CD4-positive, alpha-beta T cell (primary cell): Measurements from ENCODE around the gene BATF. TPM values are rescaled to one million over a fixed set of nuclear protein-coding genes. Genes with fewer than 3 reads are reported as not detected.

Experiments used
- ATAC-seq: fragments of 200-7000 bp; cut with Tn5 transposase; one replicate; pipeline ENCODE4 v1.10.0; 2022; ENCODE audit warnings: mild to moderate bottlenecking; ENCODE audit not compliant: poor library complexity
- CTCF ChIA-PET: fragments of 350-600 bp; sonication (Branson Sonifier 250); formaldehyde crosslinking; loops from one replicate; lab custom pipeline; 2021; ENCODE audit warnings: antibody characterized with exemption, inconsistent platforms; lab: Charles Lee
- POLR2A ChIA-PET: fragments of 350-600 bp; sonication (Branson Sonifier 250); formaldehyde crosslinking; loops from one replicate; lab custom pipeline; 2021; ENCODE audit warnings: antibody characterized with exemption, inconsistent platforms; lab: Charles Lee
- DNase-seq, 14 experiments: peaks; one replicate each; pipeline ENCODE4 v3.0.0-alpha.2; 2013 to 2020; ENCODE audit warnings: mixed read lengths in 2 of 14
- H3K27ac ChIP-seq, 2 donors: one replicate each; pipeline versions ENCODE4 v1.5.1 to v1.7.0; 2013; ENCODE audit warnings: low read length in 2 of 2, low read depth in 1 of 2, mild to moderate bottlenecking in 1 of 2
- H3K27me3 ChIP-seq, 2 experiments: 1 replicate in 1 of 2; 2 replicates in 1 of 2; pipeline versions ENCODE4 v1.6.1 to v1.7.0; 2013; ENCODE audit warnings: low read length in 2 of 2, control low read depth in 1 of 2, mild to moderate bottlenecking in 1 of 2, moderate library complexity in 1 of 2; ENCODE audit not compliant: insufficient read depth in 2 of 2, control insufficient read depth in 1 of 2
- H3K36me3 ChIP-seq: one replicate; pipeline ENCODE4 v1.6.1; 2013; ENCODE audit warnings: low read length, control low read depth; ENCODE audit not compliant: insufficient read depth
- H3K4me1 ChIP-seq: one replicate; pipeline ENCODE4 v1.6.1; 2013; ENCODE audit warnings: low read length, control low read depth; ENCODE audit not compliant: insufficient read depth
- H3K4me3 ChIP-seq: one replicate; pipeline ENCODE4 v1.5.1; 2013; ENCODE audit warnings: mild to moderate bottlenecking, low read length, moderate library complexity
- H3K9me3 ChIP-seq, 2 experiments: 1 replicate in 1 of 2; 2 replicates in 1 of 2; pipeline versions ENCODE4 v1.6.1 to v1.7.0; 2013; ENCODE audit warnings: low read length in 2 of 2, mild to moderate bottlenecking in 2 of 2, control low read depth in 1 of 2, moderate library complexity in 1 of 2; ENCODE audit not compliant: control insufficient read depth in 1 of 2, insufficient read depth in 1 of 2
- H3K27ac Mint-ChIP-seq: one replicate; pipeline ENCODE4 v1.8.0; 2020; ENCODE audit warnings: mixed read lengths
- H3K27me3 Mint-ChIP-seq: one replicate; pipeline ENCODE4 v1.8.0; 2021; ENCODE audit warnings: mixed read lengths
- H3K36me3 Mint-ChIP-seq: one replicate; pipeline ENCODE4 v1.8.0; 2021; ENCODE audit warnings: low read depth, mixed read lengths
- H3K4me1 Mint-ChIP-seq: one replicate; pipeline ENCODE4 v1.8.0; 2021; ENCODE audit warnings: low read depth, mixed read lengths
- H3K4me3 Mint-ChIP-seq: one replicate; pipeline ENCODE4 v1.8.0; 2020; ENCODE audit warnings: mild to moderate bottlenecking, mixed read lengths
- H3K9me3 Mint-ChIP-seq: one replicate; pipeline ENCODE4 v1.8.0; 2020; ENCODE audit warnings: mixed read lengths
- CTCF ChIP-seq: fragments of 200-600 bp; IDR thresholded peaks from one replicate; pipeline ENCODE4 v1.8.0; 2022; ENCODE audit warnings: antibody characterized with exemption, mild to moderate bottlenecking
- intact Hi-C, 2 experiments: fragments of 100-400 bp; cut with DNase I in 1 of 2; cut with micrococcal nuclease in 1 of 2; formaldehyde crosslinking; loops; one replicate each; pipeline versions ENCODE4 v1.15.1 to v1.9.0; 2023 to 2025; cut with DNase I, micrococcal nuclease
- total RNA-seq, 174 experiments: library from RNA in 2 of 174; stranded (reverse) in 2 of 174; gene quantifications; one replicate each; pipeline ENCODE4 v1.2.3 and lab custom pipeline; 2021 to 2026

BATF gene
- total RNA-seq, 2 experiments from 2014 or later, result 6.7 to 7.8 TPM

DNA sequence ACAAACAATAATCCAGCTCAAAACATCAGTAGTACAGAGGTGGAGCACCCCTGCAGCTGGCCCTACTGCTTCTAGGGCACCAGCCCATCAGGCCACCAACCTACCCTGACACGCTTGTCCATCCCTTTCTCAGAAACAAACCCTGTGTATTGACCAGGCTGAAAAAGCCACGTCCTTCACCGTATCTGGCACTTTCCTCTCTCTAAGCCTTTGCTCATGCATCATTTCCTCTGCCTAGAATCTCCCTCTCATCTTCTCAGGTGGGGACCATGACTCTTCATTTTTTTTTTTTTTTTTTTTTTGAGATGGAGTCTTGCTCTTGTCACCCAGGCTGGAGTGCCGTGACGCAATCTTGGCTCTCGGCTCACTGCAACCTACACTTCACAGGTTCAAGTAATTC is 30.9 kb downstream of the BATF start:
- Histone ChIP-seq H3K4me1 (peaks cover 17% of the 10 kb centered on the region), H3K27me3 (no peaks in the 10 kb centered on the region), H3K27ac (no peak overlapping the region), H3K36me3 (no peaks in the 10 kb centered on the region), H3K4me3 (no peak overlapping the region), H3K9me3 (peaks cover 0 to 3% of the 10 kb centered on the region in 2 experiments)
- no peaks in the 10 kb centered on the region for H3K9me3 Mint-ChIP-seq
- H3K27ac Mint-ChIP-seq, result no peak overlapping the region
- H3K36me3 Mint-ChIP-seq, result peaks cover 11% of the 10 kb centered on the region
- no peak for TF ChIP-seq CTCF
- peaks cover 7% of the 10 kb centered on the region for H3K4me1 Mint-ChIP-seq
- ATAC-seq (no peak), DNase-seq (no peak)
- CTCF ChIA-PET, result interaction anchor here (0.8 to 1.7 kb wide), 3 partner anchors 13 to 64 kb away, joined by 3 to 4 read pairs (median 3); no protein-coding TSS in a partner anchor
- no peaks in the 10 kb centered on the region for H3K27me3 Mint-ChIP-seq
- H3K4me3 Mint-ChIP-seq, result no peak overlapping the region
- POLR2A ChIA-PET, result interaction anchor here (1.0 to 1.5 kb wide), 2 partner anchors 10 to 29 kb away, joined by 3 read pairs; no protein-coding TSS in a partner anchor
- intact Hi-C loops, result no loop called here

GRCh38 chr14:75553761-75554364 is 31.6 kb downstream of the BATF start:
- TF ChIP-seq CTCF, result no peak
- DNase-seq (no peak), ATAC-seq (no peak)
- Histone ChIP-seq H3K36me3 (no peaks in the 10 kb centered on the region), H3K27ac (no peak overlapping the region), H3K4me1 (peaks cover 17% of the 10 kb centered on the region), H3K4me3 (no peak overlapping the region), H3K9me3 (peaks cover 0 to 3% of the 10 kb centered on the region in 2 experiments), H3K27me3 (no peaks in the 10 kb centered on the region)
- H3K9me3 Mint-ChIP-seq, result no peaks in the 10 kb centered on the region
- peaks cover 6% of the 10 kb centered on the region for H3K4me1 Mint-ChIP-seq
- peaks cover 4% of the 10 kb centered on the region for H3K36me3 Mint-ChIP-seq
- CTCF ChIA-PET, result interaction anchor here (0.8 to 1.7 kb wide), 2 partner anchors 13 to 65 kb away, joined by 3 to 4 read pairs; no protein-coding TSS in a partner anchor
- H3K4me3 Mint-ChIP-seq, result no peak overlapping the region
- POLR2A ChIA-PET, result interaction anchor here (1.5 kb wide), 1 partner anchor 30 kb away, joined by 3 read pairs; no protein-coding TSS in a partner anchor
- intact Hi-C loops, result no loop called here
- H3K27ac Mint-ChIP-seq, result no peak overlapping the region
- no peaks in the 10 kb centered on the region for H3K27me3 Mint-ChIP-seq

DNA sequence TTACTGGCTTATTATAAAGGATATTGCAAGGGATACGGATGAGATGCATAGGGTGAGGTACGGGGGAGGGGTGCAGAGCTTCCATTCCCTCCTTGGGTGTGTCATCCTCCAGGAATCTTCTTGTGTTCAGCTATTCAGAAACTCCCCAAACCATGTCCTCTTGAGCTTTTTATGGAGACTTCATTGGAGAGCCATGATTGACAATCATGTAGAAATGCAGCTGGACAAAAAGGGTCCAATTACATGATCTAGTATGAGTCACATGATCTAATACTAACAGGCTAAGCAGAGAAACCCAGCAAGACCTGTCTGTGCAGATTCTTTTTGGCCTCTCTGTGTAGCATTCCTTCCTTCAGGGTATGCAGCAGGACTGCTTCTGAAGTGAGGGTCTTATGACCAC is 32.2 kb downstream of the BATF start:
- H3K36me3 Mint-ChIP-seq, result no peaks in the 10 kb centered on the region
- peaks cover 2% of the 10 kb centered on the region for H3K4me1 Mint-ChIP-seq
- ChIA-PET POLR2A (no interaction called here), CTCF (no interaction called here)
- Histone ChIP-seq H3K36me3 (no peaks in the 10 kb centered on the region), H3K4me1 (peaks cover 11% of the 10 kb centered on the region), H3K9me3 (peaks cover 0 to 3% of the 10 kb centered on the region in 2 experiments), H3K27me3 (no peaks in the 10 kb centered on the region), H3K27ac (no peak overlapping the region), H3K4me3 (no peak overlapping the region)
- H3K4me3 Mint-ChIP-seq, result no peak overlapping the region
- H3K9me3 Mint-ChIP-seq, result no peaks in the 10 kb centered on the region
- ATAC-seq (no peak), DNase-seq (no peak)
- intact Hi-C loops, result no loop called here
- H3K27me3 Mint-ChIP-seq, result no peaks in the 10 kb centered on the region
- no peak for TF ChIP-seq CTCF
- no peak overlapping the region for H3K27ac Mint-ChIP-seq
